ENCODE results near the gene PSEN1.
A peak's percentile ranks its signal among the peaks of the same experiment; 100 is the strongest.
"Not testable (repeated sequence)": the region's sequence is repeated elsewhere in the genome, so short reads cannot be mapped to it uniquely, and the experiment has no call there.

The PSEN1 gene

GRCh38 chr14:73167727-73168126 is 31.4 kb downstream of the PSEN1 start:
- no peak for DNase-seq

- no peak for DNase-seq
Measured at GRCh38 chr14:73168274-73168673, 32.0 kb downstream of the PSEN1 start.

GRCh38 chr14:73168691-73169090 is 32.4 kb downstream of the PSEN1 start:
- no peak for DNase-seq

GRCh38 chr14:73169855-73170254 is 33.5 kb downstream of the PSEN1 start:
- not testable (repeated sequence) for DNase-seq

GRCh38 chr14:73170686-73171085 is 34.4 kb downstream of the PSEN1 start:
- no peak for DNase-seq

- DNase-seq = no peak
Measured at GRCh38 chr14:73172500-73172899, 36.2 kb downstream of the PSEN1 start.

GRCh38 chr14:73173092-73173735 is 36.9 kb downstream of the PSEN1 start:
- peak; percentile 25 for DNase-seq

- no peak for DNase-seq
Measured at GRCh38 chr14:73176685-73177084, 40.4 kb downstream of the PSEN1 start.

GRCh38 chr14:73180385-73180805 is 44.1 kb downstream of the PSEN1 start:
- DNase-seq = no peak

GRCh38 chr14:73180969-73181368 is 44.7 kb downstream of the PSEN1 start:
- DNase-seq = not testable (repeated sequence)

GRCh38 chr14:73188501-73188911 is 52.2 kb downstream of the PSEN1 start:
- no peak for DNase-seq

GRCh38 chr14:73189651-73190050 is 53.3 kb downstream of the PSEN1 start:
- no peak for DNase-seq

- DNase-seq = no peak
Measured at GRCh38 chr14:73191441-73191840, 55.1 kb downstream of the PSEN1 start.

GRCh38 chr14:73194306-73194705 is 58.0 kb downstream of the PSEN1 start:
- not testable (repeated sequence) for DNase-seq

GRCh38 chr14:73198253-73198652 is 61.9 kb downstream of the PSEN1 start:
- DNase-seq = no peak

- no peak for DNase-seq
Measured at GRCh38 chr14:73203527-73203926, 67.2 kb downstream of the PSEN1 start.

GRCh38 chr14:73207615-73208014 is 71.3 kb downstream of the PSEN1 start:
- DNase-seq = no peak

- no peak for DNase-seq
Measured at GRCh38 chr14:73208390-73208789, 72.1 kb downstream of the PSEN1 start.

GRCh38 chr14:73208846-73209245 is 72.5 kb downstream of the PSEN1 start:
- no peak for DNase-seq

GRCh38 chr14:73209953-73210352 is 73.6 kb downstream of the PSEN1 start:
- no peak for DNase-seq

- no peak for DNase-seq
Measured at GRCh38 chr14:73211251-73212040, 75.1 kb downstream of the PSEN1 start.

GRCh38 chr14:73216030-73216429 is 79.7 kb downstream of the PSEN1 start:
- no peak for DNase-seq

- DNase-seq = no peak
Measured at GRCh38 chr14:73217411-73217810, 81.1 kb downstream of the PSEN1 start.

- DNase-seq = no peak
Measured at GRCh38 chr14:73220061-73220460, 83.8 kb downstream of the PSEN1 start.

- no peak for DNase-seq
Measured at GRCh38 chr14:73220634-73221033, 84.3 kb downstream of the PSEN1 start.
